NOMO-1 (cell line): ENCODE measurements around the gene LRCH3.
"Not testable (repeated sequence)": the region's sequence is repeated elsewhere in the genome, so short reads cannot be mapped to it uniquely, and the experiment has no call there.

Source experiments
- DNase-seq, 2 experiments: peaks; one replicate each; lab custom pipeline; 2025; ENCODE audit not compliant: unreplicated experiment in 2 of 2; lab: John Stamatoyannopoulos, UW

LRCH3 gene

GRCh38 chr3:197881970-197882338, 90.9 kb downstream of the LRCH3 start:
- no peak for DNase-seq

DNA sequence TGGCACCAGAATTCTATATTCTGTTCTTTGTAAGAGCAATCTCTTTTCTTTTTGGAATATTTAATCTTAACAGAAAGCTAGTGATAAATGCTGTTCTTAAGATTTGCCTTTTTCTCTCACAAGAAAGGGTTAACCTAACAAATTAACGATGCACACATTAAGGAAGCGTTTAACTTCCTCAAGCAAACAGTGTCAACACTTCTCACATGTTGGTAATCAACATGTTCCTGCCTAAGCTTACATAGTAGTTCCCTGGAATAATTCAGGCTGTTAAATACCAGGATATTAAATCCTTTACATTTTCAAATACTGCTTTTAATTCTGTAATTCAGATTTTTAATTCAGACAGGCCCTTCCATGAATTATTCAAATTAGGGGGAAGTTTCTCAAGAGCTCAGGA, 91.5 kb downstream of the LRCH3 start:
- peak; percentile 22 to 79 for DNase-seq

DNA sequence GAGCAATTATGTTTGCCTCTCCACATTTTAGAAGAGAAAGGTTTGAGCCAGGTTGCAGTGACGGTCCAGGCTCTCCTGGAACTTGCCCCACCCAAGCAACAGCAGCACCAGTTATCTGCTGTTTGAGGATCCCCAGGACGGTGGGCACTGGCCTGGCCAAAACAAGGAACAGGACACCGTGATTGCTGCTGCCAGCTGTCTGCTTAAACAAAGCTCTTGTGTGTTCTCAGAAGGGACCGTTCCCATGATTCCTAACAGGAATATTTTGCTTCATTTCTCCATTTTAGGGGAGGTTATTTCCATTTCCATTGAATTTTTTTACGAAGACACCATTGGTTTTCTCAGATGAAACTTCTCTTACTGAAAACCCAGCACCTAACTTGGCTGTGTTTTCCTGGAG, 92.5 kb downstream of the LRCH3 start:
- DNase-seq: no peak

DNA sequence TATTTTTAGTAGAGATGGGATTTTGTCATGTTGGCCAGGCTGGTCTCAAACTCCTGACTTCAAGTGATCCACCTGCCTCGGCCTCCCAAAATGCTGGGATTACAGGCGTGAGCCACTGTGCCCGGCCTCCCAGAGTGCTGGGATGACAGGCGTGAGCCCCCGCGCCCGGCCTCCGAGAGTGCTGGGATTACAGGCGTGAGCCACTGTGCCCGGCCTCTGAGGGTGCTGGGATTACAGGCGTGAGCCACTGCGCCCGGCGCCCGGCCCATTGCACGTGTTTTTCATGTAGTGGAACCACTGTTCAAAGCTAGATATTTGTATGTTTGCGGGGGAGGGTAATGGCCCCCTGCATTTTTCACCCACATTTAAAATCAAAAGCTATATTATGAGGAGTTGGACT, 93.3 kb downstream of the LRCH3 start:
- DNase-seq: not testable (repeated sequence)

DNA sequence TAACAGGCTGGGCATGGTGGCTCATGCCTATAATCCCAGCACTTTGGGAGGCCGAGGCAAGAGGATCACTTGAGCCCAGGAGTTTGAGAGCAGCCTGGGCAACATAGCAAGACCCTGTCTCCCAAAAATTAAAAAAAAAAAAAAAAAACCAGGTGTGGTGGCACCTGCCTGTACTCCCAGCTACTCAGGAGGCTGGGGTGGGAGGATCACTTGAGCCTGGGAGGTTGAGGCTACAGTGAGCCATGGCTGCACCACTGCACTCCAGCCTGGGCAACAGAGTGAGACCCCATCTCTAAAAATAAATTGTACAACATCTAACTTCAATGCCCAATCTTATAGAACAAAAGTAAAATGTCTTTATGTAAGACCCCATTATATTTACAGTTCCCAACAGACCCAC, 95.0 kb downstream of the LRCH3 start:
- not testable (repeated sequence) for DNase-seq

DNA sequence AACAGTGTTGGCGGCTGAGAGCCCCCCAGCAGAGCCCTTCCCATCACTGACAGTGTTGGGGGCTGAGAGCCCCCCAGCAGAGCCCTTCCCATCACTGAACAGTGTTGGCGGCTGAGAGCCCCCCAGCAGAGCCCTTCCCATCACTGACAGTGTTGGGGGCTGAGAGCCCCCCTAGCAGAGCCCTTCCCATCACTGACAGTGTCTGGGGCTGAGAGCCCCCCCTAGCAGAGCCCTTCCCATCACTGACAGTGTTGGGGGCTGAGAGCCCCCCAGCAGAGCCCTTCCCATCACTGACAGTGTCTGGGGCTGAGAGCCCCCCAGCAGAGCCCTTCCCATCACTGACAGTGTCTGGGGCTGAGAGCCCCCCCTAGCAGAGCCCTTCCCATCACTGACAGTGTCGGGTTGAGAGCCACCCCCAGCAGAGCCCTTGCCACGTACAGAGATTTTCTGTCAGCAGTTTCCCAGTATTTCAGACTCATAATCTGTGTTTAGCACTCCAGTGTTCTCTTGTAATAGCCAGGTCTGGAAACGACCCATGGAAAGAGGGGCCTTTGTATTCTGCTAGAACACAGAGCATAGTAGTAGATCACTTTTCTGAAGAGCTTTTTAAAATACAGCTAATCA, 96.5 kb downstream of the LRCH3 start:
- not testable (repeated sequence) for DNase-seq

- no peak for DNase-seq
These were observed 97.5 kb downstream of the LRCH3 start for GRCh38 chr3:197888511-197888910.

DNA sequence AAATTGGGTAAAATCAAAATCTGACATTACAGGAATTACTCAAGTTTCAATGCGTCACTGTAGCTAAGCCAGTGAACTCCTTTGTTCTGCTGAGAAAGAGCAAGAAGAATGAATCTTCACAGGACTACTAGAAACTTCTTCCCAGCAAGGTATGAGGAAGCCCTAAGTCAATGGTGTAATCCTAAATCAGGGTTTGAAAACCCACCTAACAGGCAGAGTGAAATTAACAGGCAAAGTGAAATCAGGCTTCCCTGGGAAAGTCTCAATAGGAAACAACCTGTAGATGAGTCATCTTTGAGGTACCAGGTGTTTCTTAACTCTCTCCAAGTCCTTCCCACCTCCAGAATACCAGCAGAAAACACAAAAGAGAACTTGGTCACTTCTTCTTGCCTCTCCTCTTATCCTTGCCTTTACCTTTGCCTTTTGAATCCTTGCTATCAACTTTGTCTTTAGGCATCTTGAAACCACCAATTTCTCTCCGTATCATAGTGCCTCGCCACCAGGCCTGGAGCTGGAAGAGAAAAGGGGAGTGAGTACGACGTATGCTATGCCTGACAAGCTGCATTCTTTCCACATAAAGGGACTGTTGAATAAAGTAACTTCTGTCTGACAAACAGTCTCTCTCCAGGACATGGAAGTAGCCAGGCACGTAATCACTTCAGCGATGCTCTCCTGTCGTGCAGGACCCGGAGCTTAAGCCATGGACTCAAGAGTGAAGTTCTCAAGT, 98.3 kb downstream of the LRCH3 start:
- no peak for DNase-seq

DNA sequence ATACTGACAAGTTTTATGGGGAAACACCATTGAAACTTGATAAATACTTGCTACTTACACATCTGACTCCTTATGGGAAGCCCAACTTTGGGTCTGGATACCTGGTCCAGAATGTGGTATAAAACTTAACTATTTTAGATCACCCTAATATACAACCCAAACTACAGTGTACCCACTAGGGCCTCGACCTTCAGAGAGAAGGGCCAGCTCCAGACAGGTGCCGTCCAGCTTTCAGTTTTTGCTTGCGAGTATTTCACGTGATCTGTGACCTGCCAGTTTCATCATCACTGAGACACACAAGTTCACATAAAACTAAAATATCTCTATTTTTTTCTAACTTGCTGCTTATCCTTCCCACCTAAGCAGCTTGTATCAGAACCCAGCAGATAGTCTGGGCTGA, 99.6 kb downstream of the LRCH3 start:
- no peak for DNase-seq

DNA sequence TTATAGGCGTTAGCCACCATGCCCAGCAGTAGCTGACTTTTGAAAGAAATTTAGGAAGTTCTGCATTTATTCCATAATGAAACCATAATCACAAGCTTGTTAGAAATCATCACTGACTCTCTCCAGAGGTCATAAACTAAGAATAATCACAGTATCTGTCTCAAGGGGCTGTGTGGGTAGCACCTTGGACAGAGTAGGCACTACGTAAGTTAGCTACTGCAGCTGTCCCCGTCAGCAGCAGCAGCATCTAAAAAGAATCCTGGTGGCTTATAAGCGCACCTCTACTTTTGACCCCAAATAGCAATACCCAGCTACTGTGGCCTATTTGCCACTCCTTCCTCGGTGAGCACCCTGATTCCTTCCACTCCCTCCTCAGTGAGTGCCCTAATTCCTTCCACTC, 101.1 kb downstream of the LRCH3 start:
- no peak for DNase-seq

DNA sequence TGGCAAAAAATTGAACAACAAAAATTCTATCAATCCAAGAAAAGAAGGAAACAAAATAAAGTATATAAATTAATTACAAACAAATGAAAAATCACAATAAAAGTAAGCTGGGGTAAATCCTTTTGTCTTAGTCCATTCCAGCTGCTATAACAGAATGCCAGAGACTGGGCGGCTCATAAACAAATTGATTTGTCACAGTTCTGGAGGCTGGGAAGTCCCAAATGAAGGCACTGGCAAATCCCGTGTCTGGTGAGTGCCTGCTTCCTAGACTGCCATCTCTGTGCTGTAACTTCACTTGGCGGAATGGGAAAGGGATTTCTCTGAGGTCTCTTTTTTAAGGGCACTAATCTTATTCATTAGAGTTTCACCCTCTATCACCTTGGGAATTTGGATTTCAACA, 105.4 kb downstream of the LRCH3 start:
- DNase-seq: no peak

GRCh38 chr3:197899833-197900478, 108.9 kb downstream of the LRCH3 start:
- no peak for DNase-seq

- DNase-seq: no peak
These were observed 110.6 kb downstream of the LRCH3 start for GRCh38 chr3:197901626-197902025.

GRCh38 chr3:197906023-197906849, 115.2 kb downstream of the LRCH3 start:
- peak; percentile 68 to 80 for DNase-seq

DNA sequence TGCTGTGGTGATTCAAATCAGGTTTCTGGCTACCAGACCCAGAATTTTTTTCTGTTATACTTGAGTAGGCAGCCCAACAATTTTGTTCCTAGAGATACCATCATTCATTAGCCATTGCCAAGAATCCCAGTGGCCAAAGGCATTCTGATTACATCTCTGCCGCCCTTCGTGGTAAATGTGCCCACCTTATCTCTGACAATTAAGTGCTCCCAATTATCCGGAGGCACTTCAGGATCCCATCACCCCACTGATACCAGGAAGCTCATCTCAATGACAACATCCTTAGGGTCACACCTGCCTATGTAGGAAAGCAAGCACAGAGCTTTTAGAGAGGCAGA, 115.8 kb downstream of the LRCH3 start:
- DNase-seq: no peak

- no peak for DNase-seq
These were observed 116.1 kb downstream of the LRCH3 start for GRCh38 chr3:197907196-197907595.

DNA sequence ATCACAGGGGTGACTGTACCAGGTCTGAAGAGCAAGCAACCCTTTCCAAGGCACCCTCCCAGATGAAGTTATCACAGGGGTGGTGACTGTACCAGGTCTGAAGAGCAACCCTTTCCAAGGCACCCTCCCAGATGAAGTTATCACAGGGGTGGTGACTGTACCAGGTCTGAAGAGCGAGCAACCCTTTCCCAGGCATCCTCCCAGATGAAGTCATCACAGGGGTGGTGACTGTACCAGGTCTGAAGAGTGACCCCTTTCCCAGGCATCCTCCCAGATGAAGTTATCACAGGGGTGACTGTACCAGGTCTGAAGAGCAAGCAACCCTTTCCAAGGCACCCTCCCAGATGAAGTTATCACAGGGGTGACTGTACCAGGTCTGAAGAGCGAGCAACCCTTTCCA, 117.5 kb downstream of the LRCH3 start:
- DNase-seq: not testable (repeated sequence)

- no peak for DNase-seq
These were observed 118.1 kb downstream of the LRCH3 start for GRCh38 chr3:197908957-197909701.

- DNase-seq: no peak
These were observed 121.9 kb downstream of the LRCH3 start for GRCh38 chr3:197912741-197913476.
